GM13976 (cell line): Measurements from ENCODE around the gene SLC37A2.

Experiments used
- DNase-seq: peaks from one replicate; pipeline ENCODE4 v3.0.0; 2012; ENCODE audit warnings: low spot score
- CTCF ChIP-seq: IDR thresholded peaks from 2 replicates; pipeline ENCODE4 v1.5.1; 2012; ENCODE audit warnings: borderline replicate concordance, mild to moderate bottlenecking; ENCODE audit not compliant: insufficient read depth; ENCODE audit errors: extremely low read depth, missing control alignments, control extremely low read depth
- in situ Hi-C: fragments of 300-500 bp; cut with MboI; formaldehyde crosslinking; loops from one replicate; pipeline ENCODE4 v1.12.0; 2022; ENCODE audit warnings: low sequenced_read_pairs, mixed read lengths, inconsistent platforms; ENCODE audit not compliant: unreplicated experiment

The SLC37A2 gene

GRCh38 chr11:125061281-125061680, 1.8 kb upstream of the SLC37A2 start:
- TF ChIP-seq CTCF, result no peak
- DNase-seq, result no peak
- in situ Hi-C loops, result no loop called here

DNA sequence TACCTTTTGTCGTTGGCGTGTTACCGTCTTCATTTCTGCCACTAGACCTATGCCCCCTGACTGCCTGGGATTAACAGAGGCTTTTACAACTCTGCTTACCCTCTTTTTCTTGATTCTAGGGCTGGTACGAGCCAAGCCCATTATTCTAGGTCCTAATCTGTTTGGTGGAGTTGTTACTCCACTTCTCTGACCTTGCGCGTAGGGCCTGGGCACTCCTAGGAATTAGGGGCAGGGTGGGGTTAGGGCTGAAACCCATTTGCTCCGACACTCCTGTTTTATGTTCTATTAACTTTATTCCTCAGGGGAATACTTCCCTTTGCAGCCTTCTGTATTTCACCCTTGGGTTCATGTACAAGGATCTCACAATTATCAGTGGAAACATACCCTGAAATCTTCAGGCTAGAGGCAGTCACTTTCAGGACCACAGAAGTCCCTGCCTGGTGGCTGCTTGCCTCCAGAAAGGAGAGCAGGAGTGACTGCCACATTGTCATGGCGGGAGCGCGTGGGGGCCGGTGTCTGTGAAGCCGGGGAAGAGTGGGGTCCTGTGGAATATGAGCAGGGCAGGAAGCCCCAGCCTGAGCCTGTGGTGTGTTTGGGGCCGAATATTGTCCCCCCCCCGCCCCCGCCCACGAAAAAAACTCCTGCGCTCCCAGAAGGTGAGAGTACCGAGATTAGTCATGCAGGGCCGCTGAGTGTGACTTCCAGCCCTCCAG, 731 bp upstream of the SLC37A2 start:
- TF ChIP-seq CTCF, result no peak
- in situ Hi-C loops, result no loop called here
- DNase-seq, result no peak

DNA sequence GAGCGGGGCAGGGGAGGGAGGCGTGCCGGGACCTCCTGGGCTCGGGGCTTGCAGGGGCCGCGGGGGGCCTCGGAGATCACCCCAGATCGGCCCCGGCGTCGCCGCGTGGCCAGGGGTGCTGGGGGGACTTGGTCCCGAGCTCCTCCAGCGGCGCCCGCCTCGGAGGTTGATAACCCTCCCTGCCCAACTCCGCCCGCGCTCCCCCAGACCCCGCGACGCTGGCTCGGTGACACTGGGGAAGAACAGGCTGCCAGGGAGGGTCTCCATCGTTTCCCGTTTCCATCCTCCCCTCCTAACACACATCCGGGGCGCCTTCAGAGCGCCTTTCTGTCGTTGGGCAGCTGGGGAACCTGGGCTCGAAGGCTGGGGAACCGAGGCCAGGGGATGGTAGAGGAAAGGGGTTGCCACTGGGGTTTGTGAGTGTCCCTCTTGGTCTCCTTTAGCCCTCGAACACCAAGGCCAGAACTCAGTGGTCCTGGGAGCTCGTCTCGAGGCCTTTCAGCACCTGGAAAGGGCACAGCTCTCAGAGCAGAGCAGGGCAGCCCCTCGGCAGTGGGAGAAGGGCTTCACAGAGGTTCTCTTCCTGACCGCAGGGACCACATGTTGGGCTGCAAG, 431 bp downstream of the SLC37A2 start:
- no peak for TF ChIP-seq CTCF
- in situ Hi-C loops, result no loop called here
- DNase-seq, result peak; percentile 49

DNA sequence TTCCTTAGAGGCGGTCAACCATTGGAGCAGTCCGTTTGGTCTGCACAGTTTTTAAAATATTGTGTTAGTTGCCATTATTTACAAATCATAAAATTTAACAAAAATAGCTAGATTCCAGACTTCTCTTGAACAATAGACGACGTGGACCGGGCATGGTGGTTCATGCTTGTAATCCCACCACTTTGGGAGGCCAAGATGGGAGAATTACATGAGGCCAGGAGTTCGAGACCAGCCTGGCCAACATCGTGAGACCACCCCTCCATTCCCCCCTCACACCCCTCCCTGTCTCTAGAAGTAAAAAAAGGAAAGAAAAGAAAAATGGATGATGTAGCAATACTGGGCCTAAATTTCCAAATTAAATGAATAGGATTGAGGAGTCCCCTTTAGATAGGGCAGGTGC, 965 bp downstream of the SLC37A2 start:
- in situ Hi-C loops, result no loop called here

GRCh38 chr11:125068368-125068767, 5.3 kb downstream of the SLC37A2 start:
- no peak for TF ChIP-seq CTCF
- DNase-seq, result no peak
- in situ Hi-C loops, result no loop called here

More for the DNA sequence above, 965 bp downstream of the SLC37A2 start:
- no peak for TF ChIP-seq CTCF
- DNase-seq, result no peak

- in situ Hi-C loops, result no loop called here
- no peak for TF ChIP-seq CTCF
- DNase-seq, result no peak
Measured at GRCh38 chr11:125069008-125069407, 5.9 kb downstream of the SLC37A2 start.
